ENCODE results near the gene FAM3D.

FAM3D gene

GRCh38 chr3:58672451-58672850 is 5.9 kb upstream of the FAM3D start:
- Histone ChIP-seq H3K4me3 (ENCODE audit: low read length in 2 of 2) (no peak overlapping the region), H3K27me3 (ENCODE audit: control insufficient read depth in 2 of 2, insufficient read depth in 2 of 2, low read length in 2 of 2) (no peaks in the 10 kb centered on the region), H3K4me1 (ENCODE audit: control insufficient read depth in 2 of 2, insufficient read depth in 2 of 2, low read length in 2 of 2) (peaks cover 41 to 49% of the 10 kb centered on the region in 2 donors), H3K9me3 (ENCODE audit: control insufficient read depth in 2 of 2, low read length in 2 of 2) (no peaks in the 10 kb centered on the region), H3K36me3 (ENCODE audit: control insufficient read depth in 2 of 2, insufficient read depth in 2 of 2, low read length in 2 of 2) (no peaks in the 10 kb centered on the region), H3K9ac (ENCODE audit: low read depth in 1 of 2, low read length in 2 of 2) (peak overlapping the region; percentile 14 to 52), H3K27ac (ENCODE audit: low read depth in 2 of 2, low read length in 2 of 2) (peak overlapping the region; percentile 98 to 99)

- H3K27me3 ChIP-seq (ENCODE audit: control insufficient read depth in 2 of 2, insufficient read depth in 2 of 2, low read length in 2 of 2): no peaks in the 10 kb centered on the region
- H3K9ac ChIP-seq (ENCODE audit: low read depth in 1 of 2, low read length in 2 of 2): peak overlapping the region; percentile 58 to 77
- H3K4me3 ChIP-seq (ENCODE audit: low read length in 2 of 2): peak overlapping the region; percentile 37 to 56
- H3K27ac ChIP-seq (ENCODE audit: low read depth in 2 of 2, low read length in 2 of 2): peak overlapping the region; percentile 98 to 99
- no peaks in the 10 kb centered on the region for H3K9me3 ChIP-seq (ENCODE audit: control insufficient read depth in 2 of 2, low read length in 2 of 2)
- peaks cover 48 to 57% of the 10 kb centered on the region in 2 donors for H3K4me1 ChIP-seq (ENCODE audit: control insufficient read depth in 2 of 2, insufficient read depth in 2 of 2, low read length in 2 of 2)
- no peaks in the 10 kb centered on the region for H3K36me3 ChIP-seq (ENCODE audit: control insufficient read depth in 2 of 2, insufficient read depth in 2 of 2, low read length in 2 of 2)
These were observed 4.0 kb upstream of the FAM3D start for GRCh38 chr3:58670506-58671135.

GRCh38 chr3:58668247-58668646 is 1.7 kb upstream of the FAM3D start:
- H3K4me1 ChIP-seq (ENCODE audit: control insufficient read depth in 2 of 2, insufficient read depth in 2 of 2, low read length in 2 of 2): peaks cover 51 to 77% of the 10 kb centered on the region in 2 donors
- H3K27ac ChIP-seq (ENCODE audit: low read depth in 2 of 2, low read length in 2 of 2): peak overlapping the region; percentile 98 to 99
- H3K9ac ChIP-seq (ENCODE audit: low read depth in 1 of 2, low read length in 2 of 2): peak overlapping the region; percentile 70 to 99
- H3K4me3 ChIP-seq (ENCODE audit: low read length in 2 of 2): peak overlapping the region; percentile 31 to 65
- H3K36me3 ChIP-seq (ENCODE audit: control insufficient read depth in 2 of 2, insufficient read depth in 2 of 2, low read length in 2 of 2): peaks cover 4% of the 10 kb centered on the region in 2 donors
- no peaks in the 10 kb centered on the region for H3K9me3 ChIP-seq (ENCODE audit: control insufficient read depth in 2 of 2, low read length in 2 of 2)
- no peaks in the 10 kb centered on the region for H3K27me3 ChIP-seq (ENCODE audit: control insufficient read depth in 2 of 2, insufficient read depth in 2 of 2, low read length in 2 of 2)

GRCh38 chr3:58667704-58668103 is 1.1 kb upstream of the FAM3D start:
- Histone ChIP-seq H3K9me3 (ENCODE audit: control insufficient read depth in 2 of 2, low read length in 2 of 2) (no peaks in the 10 kb centered on the region), H3K36me3 (ENCODE audit: control insufficient read depth in 2 of 2, insufficient read depth in 2 of 2, low read length in 2 of 2) (peaks cover 4% of the 10 kb centered on the region in 2 donors), H3K4me3 (ENCODE audit: low read length in 2 of 2) (peak overlapping the region; percentile 31 to 65), H3K27me3 (ENCODE audit: control insufficient read depth in 2 of 2, insufficient read depth in 2 of 2, low read length in 2 of 2) (no peaks in the 10 kb centered on the region), H3K9ac (ENCODE audit: low read depth in 1 of 2, low read length in 2 of 2) (peak overlapping the region; percentile 70 to 99), H3K27ac (ENCODE audit: low read depth in 2 of 2, low read length in 2 of 2) (peak overlapping the region; percentile 98 to 99), H3K4me1 (ENCODE audit: control insufficient read depth in 2 of 2, insufficient read depth in 2 of 2, low read length in 2 of 2) (peaks cover 50 to 75% of the 10 kb centered on the region in 2 donors)

GRCh38 chr3:58667229-58667628 is 655 bp upstream of the FAM3D start:
- H3K27ac ChIP-seq (ENCODE audit: low read depth in 2 of 2, low read length in 2 of 2): peak overlapping the region; percentile 98 to 99
- H3K9ac ChIP-seq (ENCODE audit: low read depth in 1 of 2, low read length in 2 of 2): peak overlapping the region; percentile 70 to 99
- H3K9me3 ChIP-seq (ENCODE audit: control insufficient read depth in 2 of 2, low read length in 2 of 2): no peaks in the 10 kb centered on the region
- peaks cover 4 to 7% of the 10 kb centered on the region in 2 donors for H3K36me3 ChIP-seq (ENCODE audit: control insufficient read depth in 2 of 2, insufficient read depth in 2 of 2, low read length in 2 of 2)
- H3K4me1 ChIP-seq (ENCODE audit: control insufficient read depth in 2 of 2, insufficient read depth in 2 of 2, low read length in 2 of 2): peaks cover 50 to 75% of the 10 kb centered on the region in 2 donors
- peak overlapping the region; percentile 65 to 96 for H3K4me3 ChIP-seq (ENCODE audit: low read length in 2 of 2)
- H3K27me3 ChIP-seq (ENCODE audit: control insufficient read depth in 2 of 2, insufficient read depth in 2 of 2, low read length in 2 of 2): no peaks in the 10 kb centered on the region

GRCh38 chr3:58665405-58665804 is 1.2 kb downstream of the FAM3D start:
- no peaks in the 10 kb centered on the region for H3K27me3 ChIP-seq (ENCODE audit: control insufficient read depth in 2 of 2, insufficient read depth in 2 of 2, low read length in 2 of 2)
- peak overlapping the region; percentile 84 to 96 for H3K4me3 ChIP-seq (ENCODE audit: low read length in 2 of 2)
- H3K9me3 ChIP-seq (ENCODE audit: control insufficient read depth in 2 of 2, low read length in 2 of 2): no peaks in the 10 kb centered on the region
- peaks cover 9 to 10% of the 10 kb centered on the region in 2 donors for H3K36me3 ChIP-seq (ENCODE audit: control insufficient read depth in 2 of 2, insufficient read depth in 2 of 2, low read length in 2 of 2)
- H3K4me1 ChIP-seq (ENCODE audit: control insufficient read depth in 2 of 2, insufficient read depth in 2 of 2, low read length in 2 of 2): peaks cover 48 to 72% of the 10 kb centered on the region in 2 donors
- peak overlapping the region; percentile 98 to 99 for H3K27ac ChIP-seq (ENCODE audit: low read depth in 2 of 2, low read length in 2 of 2)
- peak overlapping the region; percentile 95 to 99 for H3K9ac ChIP-seq (ENCODE audit: low read depth in 1 of 2, low read length in 2 of 2)

- peak overlapping the region; percentile 95 to 99 for H3K9ac ChIP-seq (ENCODE audit: low read depth in 1 of 2, low read length in 2 of 2)
- H3K27ac ChIP-seq (ENCODE audit: low read depth in 2 of 2, low read length in 2 of 2): peak overlapping the region; percentile 98 to 99
These were observed 2.0 kb downstream of the FAM3D start for GRCh38 chr3:58664611-58665010.

GRCh38 chr3:58661836-58662420 is 4.6 kb downstream of the FAM3D start:
- Histone ChIP-seq H3K9ac (ENCODE audit: low read depth in 1 of 2, low read length in 2 of 2) (peak overlapping the region in 1 of 2 donors; percentile 50), H3K36me3 (ENCODE audit: control insufficient read depth in 2 of 2, insufficient read depth in 2 of 2, low read length in 2 of 2) (peaks cover 21 to 22% of the 10 kb centered on the region in 2 donors), H3K27ac (ENCODE audit: low read depth in 2 of 2, low read length in 2 of 2) (peak overlapping the region; percentile 38 to 56), H3K27me3 (ENCODE audit: control insufficient read depth in 2 of 2, insufficient read depth in 2 of 2, low read length in 2 of 2) (no peaks in the 10 kb centered on the region), H3K4me3 (ENCODE audit: low read length in 2 of 2) (peak overlapping the region in 1 of 2 donors; percentile 28), H3K4me1 (ENCODE audit: control insufficient read depth in 2 of 2, insufficient read depth in 2 of 2, low read length in 2 of 2) (peaks cover 34 to 66% of the 10 kb centered on the region in 2 donors), H3K9me3 (ENCODE audit: control insufficient read depth in 2 of 2, low read length in 2 of 2) (no peaks in the 10 kb centered on the region)

More at GRCh38 chr3:58664611-58665010, 2.0 kb downstream of the FAM3D start:
- Histone ChIP-seq H3K36me3 (ENCODE audit: control insufficient read depth in 2 of 2, insufficient read depth in 2 of 2, low read length in 2 of 2) (peaks cover 11 to 12% of the 10 kb centered on the region in 2 donors), H3K9me3 (ENCODE audit: control insufficient read depth in 2 of 2, low read length in 2 of 2) (no peaks in the 10 kb centered on the region), H3K4me1 (ENCODE audit: control insufficient read depth in 2 of 2, insufficient read depth in 2 of 2, low read length in 2 of 2) (peaks cover 40 to 65% of the 10 kb centered on the region in 2 donors), H3K4me3 (ENCODE audit: low read length in 2 of 2) (peak overlapping the region; percentile 84 to 96), H3K27me3 (ENCODE audit: control insufficient read depth in 2 of 2, insufficient read depth in 2 of 2, low read length in 2 of 2) (no peaks in the 10 kb centered on the region)

GRCh38 chr3:58660998-58661397 is 5.6 kb downstream of the FAM3D start:
- no peaks in the 10 kb centered on the region for H3K9me3 ChIP-seq (ENCODE audit: control insufficient read depth in 2 of 2, low read length in 2 of 2)
- H3K4me1 ChIP-seq (ENCODE audit: control insufficient read depth in 2 of 2, insufficient read depth in 2 of 2, low read length in 2 of 2): peaks cover 33 to 66% of the 10 kb centered on the region in 2 donors
- H3K27me3 ChIP-seq (ENCODE audit: control insufficient read depth in 2 of 2, insufficient read depth in 2 of 2, low read length in 2 of 2): no peaks in the 10 kb centered on the region
- H3K36me3 ChIP-seq (ENCODE audit: control insufficient read depth in 2 of 2, insufficient read depth in 2 of 2, low read length in 2 of 2): peaks cover 21 to 24% of the 10 kb centered on the region in 2 donors
- peak overlapping the region; percentile 28 for H3K4me3 ChIP-seq (ENCODE audit: low read length in 2 of 2)
- peak overlapping the region in 1 of 2 donors; percentile 50 for H3K9ac ChIP-seq (ENCODE audit: low read depth in 1 of 2, low read length in 2 of 2)
- peak overlapping the region in 1 of 2 donors; percentile 56 for H3K27ac ChIP-seq (ENCODE audit: low read depth in 2 of 2, low read length in 2 of 2)

GRCh38 chr3:58659051-58659675 is 7.4 kb downstream of the FAM3D start:
- no peaks in the 10 kb centered on the region for H3K27me3 ChIP-seq (ENCODE audit: control insufficient read depth in 2 of 2, insufficient read depth in 2 of 2, low read length in 2 of 2)
- no peaks in the 10 kb centered on the region for H3K9me3 ChIP-seq (ENCODE audit: control insufficient read depth in 2 of 2, low read length in 2 of 2)
- peak overlapping the region; percentile 38 to 76 for H3K27ac ChIP-seq (ENCODE audit: low read depth in 2 of 2, low read length in 2 of 2)
- H3K36me3 ChIP-seq (ENCODE audit: control insufficient read depth in 2 of 2, insufficient read depth in 2 of 2, low read length in 2 of 2): peaks cover 31 to 33% of the 10 kb centered on the region in 2 donors
- H3K4me3 ChIP-seq (ENCODE audit: low read length in 2 of 2): no peak overlapping the region
- peaks cover 33 to 53% of the 10 kb centered on the region in 2 donors for H3K4me1 ChIP-seq (ENCODE audit: control insufficient read depth in 2 of 2, insufficient read depth in 2 of 2, low read length in 2 of 2)
- peak overlapping the region in 1 of 2 donors; percentile 39 for H3K9ac ChIP-seq (ENCODE audit: low read depth in 1 of 2, low read length in 2 of 2)

Measured in mucosa of rectum (tissue), 2 donors.